GM19324 (cell line): ENCODE results near the gene TNFRSF18.

Experiments used
- ATAC-seq: cut with Tn5 transposase; IDR thresholded peaks from one replicate; pipeline ENCODE4 v1.9.1; 2021; ENCODE audit warnings: mild to moderate bottlenecking, moderate library complexity; ENCODE audit not compliant: unreplicated experiment, low FRiP score

Gene TNFRSF18

DNA sequence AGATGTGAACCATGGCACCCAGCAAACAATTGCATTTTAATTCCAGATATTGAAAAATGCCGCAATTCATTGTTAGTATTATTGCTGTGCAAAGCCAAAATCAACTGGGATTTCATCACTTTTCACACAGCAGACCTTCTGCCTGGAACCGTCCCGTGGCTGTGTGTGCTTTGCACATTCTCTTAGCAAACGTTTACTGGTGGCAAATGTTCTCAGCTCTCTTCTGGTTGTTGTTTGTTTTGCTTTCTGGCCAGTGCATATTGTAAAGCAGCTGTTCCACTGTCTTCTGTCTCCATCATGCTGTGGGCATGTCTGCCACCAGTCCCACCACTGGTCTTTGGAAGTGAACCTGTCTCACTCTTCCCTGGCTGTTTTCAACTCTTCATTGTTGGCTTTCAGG lies 52.5 kb downstream of the TNFRSF18 start:
- ATAC-seq, result no peak
